CD4-positive, alpha-beta T cell treated with Interleukin-6 for 4 hours (primary cell): ENCODE measurements around the gene HELQ.
"Not testable (repeated sequence)": the region's sequence is repeated elsewhere in the genome, so short reads cannot be mapped to it uniquely, and the experiment has no call there.

Experiments used
- DNase-seq: peaks from one replicate; pipeline ENCODE4 v3.0.0-alpha.2; 2020; ENCODE audit warnings: mixed read lengths

The HELQ gene

GRCh38 chr4:83438719-83439118 is 16.9 kb downstream of the HELQ start:
- no peak for DNase-seq

DNA sequence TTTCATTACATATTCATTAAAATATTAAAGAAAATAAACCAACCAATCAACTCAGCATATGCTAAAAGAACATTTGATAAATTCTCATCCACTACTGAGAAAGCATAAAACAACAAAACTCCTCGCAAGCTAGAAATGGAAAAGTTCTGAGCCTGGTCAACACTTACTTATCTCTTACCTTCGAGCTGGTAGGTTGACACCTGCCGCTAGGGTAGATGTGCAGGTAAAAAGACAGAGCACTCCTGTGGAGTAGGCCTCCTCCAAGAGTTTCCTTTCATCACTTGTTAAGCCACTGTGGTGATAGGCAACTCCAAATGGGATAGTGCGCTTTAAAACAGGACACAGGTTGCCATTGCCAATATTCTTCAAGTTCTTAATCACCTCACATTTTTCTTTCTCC is 18.9 kb downstream of the HELQ start:
- DNase-seq = no peak

DNA sequence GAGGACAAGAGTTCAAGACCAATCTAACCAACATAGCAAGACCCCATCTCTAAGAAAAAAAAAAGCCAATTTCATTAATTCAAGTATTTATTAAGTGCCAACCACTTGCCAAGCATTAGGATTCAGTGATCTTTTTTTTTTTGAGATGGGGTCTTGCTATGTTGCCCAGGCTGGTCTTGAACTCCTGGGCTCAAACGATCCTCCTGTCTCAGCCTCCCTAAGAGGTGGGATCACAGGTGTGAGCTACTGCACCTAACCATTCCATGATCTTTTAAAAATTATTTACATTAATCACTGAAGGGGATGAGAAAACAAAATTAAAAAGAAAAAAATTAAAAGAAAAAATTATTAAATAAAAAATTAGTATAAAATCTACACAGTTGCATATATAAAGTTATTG is 24.4 kb downstream of the HELQ start:
- no peak for DNase-seq

GRCh38 chr4:83418211-83418610 is 37.4 kb downstream of the HELQ start:
- DNase-seq = no peak

GRCh38 chr4:83417566-83417965 is 38.1 kb downstream of the HELQ start:
- no peak for DNase-seq

GRCh38 chr4:83413676-83414075 is 41.9 kb downstream of the HELQ start:
- no peak for DNase-seq

DNA sequence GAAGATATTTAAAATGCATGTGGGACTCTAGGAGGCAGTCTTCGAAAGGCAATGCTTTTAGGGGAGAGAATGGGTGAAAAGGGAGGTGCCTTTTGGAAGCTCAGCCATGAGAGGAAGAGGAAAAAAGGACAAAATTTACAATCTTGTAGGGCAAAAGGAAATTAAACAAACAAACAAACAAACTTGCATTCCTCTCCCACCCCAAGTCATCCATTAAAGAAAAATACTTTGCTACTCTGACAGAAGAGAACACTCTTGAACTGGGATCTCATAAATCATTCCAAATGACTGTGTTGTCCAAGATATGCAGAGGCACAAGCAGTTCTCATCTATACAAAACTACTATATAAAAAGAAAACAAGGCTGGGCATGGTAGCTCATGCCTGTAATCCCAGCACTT is 46.7 kb downstream of the HELQ start:
- DNase-seq = no peak

DNA sequence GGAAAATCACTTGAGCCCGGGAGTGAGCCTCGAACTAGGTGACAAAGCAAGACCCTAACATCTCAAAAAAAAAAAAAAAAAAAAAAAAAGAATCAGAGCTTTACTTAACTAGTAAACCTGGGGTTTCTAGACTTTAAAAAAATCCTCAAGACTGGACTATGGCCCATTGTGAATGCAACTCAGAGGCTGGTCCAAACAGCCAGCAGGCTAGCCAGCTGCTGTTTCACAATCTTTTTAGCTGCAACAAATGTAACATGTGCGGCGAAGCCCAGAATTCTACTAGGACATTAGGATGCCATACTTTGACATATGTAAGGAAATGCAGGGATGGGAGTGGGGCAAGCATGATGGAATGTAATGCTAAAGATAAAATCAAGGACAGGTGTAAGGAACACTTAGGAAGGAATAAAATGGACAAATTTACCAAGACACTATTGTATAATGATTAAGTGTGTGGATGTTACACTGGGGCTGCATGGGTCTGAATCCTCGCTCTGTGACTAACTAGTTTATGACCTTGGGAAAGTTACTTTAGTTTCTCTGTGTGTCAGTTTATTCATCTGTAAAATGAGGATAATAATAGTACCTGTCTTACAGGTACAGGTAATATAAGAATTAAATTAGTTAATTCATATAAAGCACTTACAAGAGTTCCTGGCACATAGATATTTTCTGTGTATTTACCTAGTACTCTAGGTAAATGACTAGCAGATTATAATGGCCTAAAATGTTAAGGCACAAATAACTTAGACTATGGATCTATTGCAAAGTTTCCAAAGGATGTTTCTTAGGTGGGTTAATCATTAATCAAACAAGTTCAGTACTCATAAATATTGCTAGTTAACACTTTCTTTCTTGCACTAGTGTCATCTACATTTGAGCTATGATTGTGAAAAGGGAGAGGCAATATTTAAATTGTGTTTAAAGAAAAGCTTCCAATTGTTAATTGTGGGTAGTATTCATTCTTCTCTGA is 49.5 kb downstream of the HELQ start:
- no peak for DNase-seq

- DNase-seq = not testable (repeated sequence)
Measured at GRCh38 chr4:83398158-83398557, 57.5 kb downstream of the HELQ start.

- no peak for DNase-seq
Measured at GRCh38 chr4:83393908-83394307, 61.7 kb downstream of the HELQ start.

GRCh38 chr4:83392562-83392961 is 63.1 kb downstream of the HELQ start:
- DNase-seq = no peak

- no peak for DNase-seq
Measured at GRCh38 chr4:83390944-83391343, 64.7 kb downstream of the HELQ start.

DNA sequence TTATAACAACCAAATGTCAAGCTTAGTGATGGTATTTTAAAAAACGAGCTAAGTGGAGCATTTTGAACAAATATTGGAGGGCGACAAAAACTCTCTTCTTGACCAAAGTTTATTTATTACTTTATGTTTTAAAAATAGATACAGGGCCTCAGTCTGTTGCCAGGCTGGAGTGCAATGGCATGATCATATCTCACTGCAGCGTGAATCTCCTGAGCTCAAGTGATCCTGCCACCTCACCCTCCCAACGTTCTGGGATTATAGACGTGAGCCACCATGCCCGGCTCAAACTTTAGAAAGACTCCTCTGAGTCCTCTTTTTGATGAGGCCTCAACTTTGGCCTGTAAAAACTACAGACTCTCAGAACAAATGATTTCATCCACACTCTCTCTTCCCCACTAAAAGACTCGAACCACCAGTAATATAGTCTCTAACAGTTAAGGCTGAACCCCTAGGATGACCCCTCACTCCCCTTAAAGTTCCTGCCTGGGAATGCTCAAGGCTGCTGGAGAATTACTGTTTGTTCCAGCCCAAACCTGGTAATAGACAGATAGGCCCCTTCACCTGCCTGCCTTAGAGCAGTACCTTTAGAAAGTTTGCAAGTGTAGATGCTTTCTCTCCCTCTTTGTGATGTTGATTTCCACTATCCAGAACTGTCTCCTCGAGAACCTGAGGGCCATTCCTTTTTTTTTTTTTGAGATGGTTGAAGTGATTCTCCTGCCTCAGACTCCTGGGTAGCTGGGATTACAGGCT is 65.7 kb downstream of the HELQ start:
- DNase-seq = no peak

DNA sequence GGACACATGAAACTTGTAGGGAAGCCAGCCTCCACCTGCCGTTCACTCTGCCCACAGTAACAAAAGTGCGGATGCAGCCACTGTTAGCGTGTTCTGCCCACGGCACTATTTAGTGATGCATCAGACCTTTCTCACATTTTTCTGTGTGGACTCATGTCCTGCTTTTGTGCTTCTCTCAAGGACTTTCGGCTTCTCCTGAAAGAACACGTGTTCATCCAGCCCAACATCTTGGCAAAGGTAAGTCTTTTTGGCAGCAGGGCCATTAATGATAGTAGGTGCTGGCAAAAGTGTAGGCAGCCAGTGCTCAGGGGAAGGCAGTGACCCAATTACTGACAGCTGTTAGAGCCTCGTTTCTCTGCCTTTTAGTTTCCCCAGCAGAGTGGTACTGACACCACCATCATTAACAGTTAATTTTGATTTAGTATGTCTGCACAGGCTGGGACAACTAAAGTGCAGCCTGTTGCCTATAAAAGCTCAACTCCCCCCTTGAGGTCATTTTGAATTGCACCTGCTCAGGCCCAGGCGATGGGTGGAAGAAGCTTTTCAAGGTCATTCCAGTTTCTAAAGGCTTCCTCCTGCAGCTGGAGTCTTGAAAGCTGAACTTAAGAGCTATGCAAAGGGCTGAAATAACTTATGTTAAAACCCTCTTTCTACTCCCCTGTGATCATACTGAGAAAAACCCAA is 66.4 kb downstream of the HELQ start:
- DNase-seq = no peak

- peak; percentile 45 for DNase-seq
Measured at GRCh38 chr4:83388313-83388676, 67.3 kb downstream of the HELQ start.

GRCh38 chr4:83387476-83388312 is 67.9 kb downstream of the HELQ start:
- DNase-seq = no peak

GRCh38 chr4:83387012-83387411 is 68.6 kb downstream of the HELQ start:
- DNase-seq = no peak

DNA sequence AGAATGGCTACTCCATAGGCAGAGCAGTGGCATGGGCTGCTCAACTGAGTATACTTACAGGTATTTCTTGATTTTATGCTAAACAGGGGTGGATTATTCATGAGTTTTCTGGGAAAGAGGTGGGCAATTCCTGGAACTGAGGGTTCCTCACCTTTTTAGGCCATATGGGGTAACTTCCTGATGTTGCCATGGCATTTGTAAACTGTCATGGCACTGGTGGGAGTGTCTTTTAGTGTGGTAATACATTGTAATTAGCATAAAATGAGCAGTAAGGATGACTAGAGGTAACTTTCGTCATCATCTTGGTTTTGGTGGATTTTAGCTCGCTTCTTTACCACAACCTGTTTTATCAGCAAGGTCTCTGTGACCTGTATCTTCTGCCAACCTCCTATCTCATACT is 72.8 kb downstream of the HELQ start:
- no peak for DNase-seq

DNA sequence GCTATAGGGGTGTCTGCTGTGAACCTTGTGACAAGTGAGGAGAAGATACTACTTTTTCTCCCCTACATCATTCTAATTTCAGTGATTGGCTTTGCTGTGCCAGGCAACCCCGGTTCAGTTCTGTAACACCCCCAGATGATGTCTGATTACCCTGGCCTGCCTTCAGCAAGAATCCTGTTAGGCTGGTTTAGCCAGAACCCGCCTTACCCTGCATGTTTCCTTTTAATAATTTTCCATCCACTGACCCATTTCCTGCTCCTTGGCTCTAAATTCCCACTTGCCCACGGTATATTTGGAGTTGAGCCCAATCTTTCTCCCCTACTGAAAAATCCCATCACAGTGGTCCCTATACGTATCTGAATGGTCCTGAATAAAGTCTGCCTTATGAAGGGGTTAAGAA is 74.5 kb downstream of the HELQ start:
- DNase-seq = no peak

DNA sequence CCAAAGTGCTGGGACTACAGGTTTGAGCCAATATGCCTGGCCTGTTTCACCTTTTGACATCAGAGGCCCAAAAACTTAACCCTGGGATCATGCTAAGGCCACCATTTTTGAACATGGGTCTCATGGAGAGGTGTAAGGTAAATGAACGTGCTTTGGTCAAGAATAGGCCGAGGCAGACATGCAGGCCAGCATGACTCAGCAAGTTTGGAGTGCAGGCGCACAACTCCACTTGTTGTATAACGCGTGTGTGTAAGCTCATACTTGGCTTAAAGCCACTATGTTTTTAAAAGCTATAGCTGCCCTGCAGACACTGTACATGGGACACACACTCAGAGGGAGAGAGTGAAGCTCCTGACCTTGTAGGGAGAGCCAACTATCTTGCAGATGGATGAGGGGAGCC is 77.2 kb downstream of the HELQ start:
- DNase-seq = no peak

DNA sequence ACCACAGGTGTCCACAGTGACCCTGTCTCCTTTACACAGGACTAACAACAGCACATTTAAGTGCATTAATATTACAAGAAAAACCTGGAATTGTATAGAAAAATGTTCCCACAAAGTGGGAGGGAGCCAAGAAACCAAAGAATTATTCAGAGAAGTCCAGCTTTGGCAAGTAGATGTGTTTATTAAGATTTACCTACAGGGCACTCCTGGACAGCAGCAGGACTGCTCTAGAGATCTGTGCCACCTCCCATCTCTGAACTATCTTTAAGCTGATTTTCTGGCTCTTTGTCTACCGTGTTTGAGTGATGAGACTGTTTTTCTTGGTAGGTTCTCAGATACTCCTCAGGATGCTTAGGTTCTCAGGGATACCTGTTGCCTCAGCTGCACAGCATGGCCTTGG is 82.7 kb downstream of the HELQ start:
- DNase-seq = no peak

GRCh38 chr4:83371936-83372335 is 83.7 kb downstream of the HELQ start:
- no peak for DNase-seq

- no peak for DNase-seq
Measured at GRCh38 chr4:83371235-83371634, 84.4 kb downstream of the HELQ start.
